NCI-H2107 (cell line): ENCODE data around the gene BHMT.

Source experiments
- DNase-seq: peaks from one replicate; lab custom pipeline; 2025; lab: John Stamatoyannopoulos, UW

The BHMT gene, protein sequence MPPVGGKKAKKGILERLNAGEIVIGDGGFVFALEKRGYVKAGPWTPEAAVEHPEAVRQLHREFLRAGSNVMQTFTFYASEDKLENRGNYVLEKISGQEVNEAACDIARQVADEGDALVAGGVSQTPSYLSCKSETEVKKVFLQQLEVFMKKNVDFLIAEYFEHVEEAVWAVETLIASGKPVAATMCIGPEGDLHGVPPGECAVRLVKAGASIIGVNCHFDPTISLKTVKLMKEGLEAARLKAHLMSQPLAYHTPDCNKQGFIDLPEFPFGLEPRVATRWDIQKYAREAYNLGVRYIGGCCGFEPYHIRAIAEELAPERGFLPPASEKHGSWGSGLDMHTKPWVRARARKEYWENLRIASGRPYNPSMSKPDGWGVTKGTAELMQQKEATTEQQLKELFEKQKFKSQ

DNA sequence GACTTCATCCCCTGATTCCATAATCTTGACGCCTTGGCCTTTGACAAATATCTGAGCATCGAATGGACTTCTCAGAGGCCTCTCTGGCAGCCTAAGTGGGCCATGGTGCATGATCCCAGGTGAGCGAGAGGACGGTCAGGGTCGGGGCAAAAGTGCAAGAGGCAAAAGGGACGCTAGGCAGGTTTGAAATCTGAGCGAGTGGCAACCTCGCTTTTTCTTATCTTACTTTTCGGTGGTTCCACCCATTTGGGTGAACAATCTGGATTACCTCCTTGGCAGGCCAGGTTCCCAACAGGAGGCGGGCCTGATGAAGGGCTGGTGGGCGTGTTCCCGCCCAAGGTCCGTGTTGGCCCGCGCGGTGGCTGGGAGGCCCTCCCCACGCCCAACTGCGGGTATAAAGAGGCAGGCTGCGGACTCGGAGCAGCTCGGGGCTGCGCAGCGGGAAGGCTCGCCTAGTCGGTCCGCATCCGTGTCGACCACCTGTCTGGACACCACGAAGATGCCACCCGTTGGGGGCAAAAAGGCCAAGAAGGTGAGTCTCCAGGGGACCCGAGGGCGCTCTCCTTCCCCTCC is at the start of gene BHMT:
BHMT (plus strand) TSS at position 423 of the 573 bp plus-strand sequence; CDS start at position 500, 77 bp downstream.
- no peak for DNase-seq

DNA sequence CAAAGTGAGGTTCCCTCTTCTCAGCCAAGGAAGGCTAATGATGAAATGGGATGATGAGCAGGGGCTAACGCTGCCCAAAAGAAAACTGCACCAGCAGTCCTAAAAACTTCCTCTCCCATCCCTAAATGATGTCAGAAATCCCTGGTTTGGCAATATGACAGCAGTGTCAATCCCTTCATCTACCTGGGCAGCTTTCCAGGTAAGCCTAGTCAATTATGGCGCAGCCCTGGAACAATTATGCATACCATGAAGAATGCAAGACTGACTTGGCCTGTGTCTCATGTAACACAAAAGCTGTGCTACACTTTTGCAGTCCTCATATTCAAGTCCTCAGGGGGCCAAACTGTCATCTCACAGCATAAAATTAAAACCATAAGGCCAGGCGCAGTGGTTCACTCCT is 49.2 kb upstream of the BHMT start:
- DNase-seq, result no peak

DNA sequence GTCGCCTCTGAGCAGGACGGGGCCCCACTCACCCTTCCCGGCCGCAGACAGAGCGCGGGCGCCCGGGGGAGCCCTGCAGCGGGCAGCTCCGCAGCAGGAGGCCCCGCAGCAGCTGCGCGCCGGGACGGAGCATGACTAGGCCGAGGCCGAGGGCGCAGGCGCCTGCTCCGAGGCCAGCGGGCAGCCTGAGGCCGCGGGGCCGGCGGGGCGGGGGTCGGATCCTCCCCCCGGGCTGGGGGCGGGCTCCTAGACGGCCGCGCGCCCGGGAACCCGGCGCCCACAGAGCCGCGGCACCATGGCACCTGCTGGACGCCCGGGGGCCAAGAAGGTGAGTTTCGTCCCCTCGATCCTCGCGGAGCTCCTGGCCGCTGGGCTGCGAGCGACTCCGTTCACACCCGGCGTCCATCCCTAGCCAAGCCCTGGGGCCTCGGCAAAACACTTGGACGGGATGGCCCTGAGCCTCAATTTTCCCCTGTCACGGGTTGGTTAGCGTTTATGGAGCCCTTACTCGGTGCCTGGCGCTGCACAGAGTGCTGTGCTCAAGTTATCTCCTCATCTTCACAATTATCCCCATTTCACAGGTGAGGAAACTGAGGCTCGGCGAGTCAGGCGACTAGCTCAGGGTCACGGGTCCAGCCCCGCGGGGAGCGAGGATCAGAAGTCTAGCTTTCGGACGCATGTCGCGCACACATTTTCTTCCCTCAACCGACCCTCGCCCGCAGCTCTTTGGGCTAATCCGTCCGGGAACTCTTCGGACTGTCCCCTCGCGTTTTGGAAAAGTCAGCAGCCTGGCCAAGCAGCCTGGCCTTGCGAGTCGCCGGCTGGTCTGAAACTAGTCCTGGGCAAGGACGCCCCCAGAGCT is 41.9 kb upstream of the BHMT start, which contains the start of the genes BHMT2 and DMGDH:
BHMT2 (plus strand) TSS at position 280 of the 862 bp plus-strand sequence; CDS start at position 296, 16 bp downstream.
DMGDH (minus strand) TSS at position 187 of the 862 bp plus-strand sequence; CDS start at position 133, 54 bp downstream.
- no peak for DNase-seq

DNA sequence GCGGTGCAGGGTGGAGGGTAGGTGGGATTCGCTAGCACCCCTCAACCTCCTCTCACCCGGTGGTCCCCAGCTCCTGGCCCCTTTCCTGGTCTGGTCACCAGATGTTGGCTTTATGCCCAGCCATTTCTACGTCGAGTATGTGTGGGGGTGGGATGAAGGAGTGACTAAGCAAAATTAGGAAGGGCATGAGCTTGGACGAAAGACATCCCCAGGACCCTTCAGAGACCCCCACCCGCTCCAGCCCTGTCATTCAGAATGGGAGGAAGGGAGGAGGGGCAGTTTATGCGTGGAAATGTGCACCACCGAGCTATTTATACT is 41.3 kb upstream of the BHMT start:
- DNase-seq, result no peak

DNA sequence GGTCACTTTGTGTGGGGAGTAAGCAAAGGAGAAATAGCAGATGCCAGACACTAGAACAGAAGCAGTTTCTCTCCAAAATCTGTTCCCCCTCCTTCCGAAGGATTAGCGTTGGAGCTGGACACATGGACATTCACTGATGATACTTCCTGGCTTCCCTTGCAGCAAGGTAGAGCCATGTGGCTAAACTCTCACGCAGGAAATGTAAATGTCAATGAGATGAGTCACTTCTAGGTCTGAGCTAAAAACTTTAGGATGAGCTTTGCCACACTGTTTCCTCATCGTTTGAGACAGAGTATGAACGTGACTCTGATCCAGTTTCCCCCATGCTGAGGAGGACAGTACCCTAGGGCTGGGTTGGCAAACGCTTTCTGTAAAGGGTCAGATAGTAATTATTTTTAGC is 37.0 kb upstream of the BHMT start:
- no peak for DNase-seq

DNA sequence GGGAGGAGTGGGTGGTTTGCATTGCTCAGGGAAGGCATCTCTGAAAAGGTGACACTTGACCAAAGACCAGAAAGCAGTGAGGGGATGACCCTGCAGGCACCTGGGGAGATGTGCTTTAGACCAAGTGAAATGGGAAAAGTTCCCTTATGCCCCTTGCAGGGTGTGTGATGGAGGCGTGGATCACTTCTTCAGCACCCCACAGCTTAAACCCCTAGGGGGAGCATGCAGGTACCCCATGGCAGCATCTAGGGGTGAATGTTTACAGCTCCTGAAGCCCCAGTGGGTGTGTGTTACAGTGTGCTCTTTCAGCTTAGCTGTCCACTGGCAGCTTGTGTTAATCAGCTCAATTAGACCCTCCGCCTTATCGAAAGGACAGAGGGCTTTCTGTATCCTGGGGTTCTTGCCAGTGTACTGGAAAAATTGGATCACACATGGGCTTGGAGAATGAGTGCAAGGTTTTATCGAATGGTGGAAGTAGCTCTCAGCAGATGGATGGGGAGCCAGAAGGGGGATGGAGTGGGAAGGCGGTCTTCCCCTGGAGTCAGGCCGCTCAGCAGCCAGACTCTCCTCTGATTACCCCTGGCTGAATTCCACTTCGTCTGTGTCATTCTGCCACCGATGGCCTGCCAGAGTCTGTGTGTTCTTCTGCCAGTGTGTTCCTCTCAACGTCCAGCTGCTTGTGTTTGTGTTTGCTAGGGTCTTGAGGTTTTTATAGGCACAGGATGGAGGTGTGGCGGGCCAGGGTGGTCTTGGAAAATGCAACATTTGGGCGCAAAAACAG is 35.8 kb upstream of the BHMT start:
- DNase-seq, result no peak

DNA sequence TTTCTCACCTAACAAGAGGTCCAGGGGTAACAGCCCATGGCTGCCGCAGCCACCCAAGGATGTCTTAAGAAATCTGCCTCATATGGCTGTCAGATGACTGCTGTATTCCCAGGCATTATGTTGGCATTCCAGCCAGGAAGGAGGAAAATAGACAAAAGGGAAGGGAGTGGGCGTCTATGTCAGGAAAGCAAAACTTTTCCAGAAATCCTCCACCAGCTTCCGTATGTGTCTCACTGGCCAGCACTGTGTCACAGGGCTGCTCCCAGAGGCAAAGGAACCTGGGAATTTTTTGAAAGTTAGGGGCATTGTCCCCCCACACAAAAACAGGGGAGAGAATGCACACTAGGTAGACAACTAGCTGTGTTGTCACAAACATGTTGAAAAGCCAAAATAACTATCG is 34.8 kb upstream of the BHMT start:
- no peak for DNase-seq

DNA sequence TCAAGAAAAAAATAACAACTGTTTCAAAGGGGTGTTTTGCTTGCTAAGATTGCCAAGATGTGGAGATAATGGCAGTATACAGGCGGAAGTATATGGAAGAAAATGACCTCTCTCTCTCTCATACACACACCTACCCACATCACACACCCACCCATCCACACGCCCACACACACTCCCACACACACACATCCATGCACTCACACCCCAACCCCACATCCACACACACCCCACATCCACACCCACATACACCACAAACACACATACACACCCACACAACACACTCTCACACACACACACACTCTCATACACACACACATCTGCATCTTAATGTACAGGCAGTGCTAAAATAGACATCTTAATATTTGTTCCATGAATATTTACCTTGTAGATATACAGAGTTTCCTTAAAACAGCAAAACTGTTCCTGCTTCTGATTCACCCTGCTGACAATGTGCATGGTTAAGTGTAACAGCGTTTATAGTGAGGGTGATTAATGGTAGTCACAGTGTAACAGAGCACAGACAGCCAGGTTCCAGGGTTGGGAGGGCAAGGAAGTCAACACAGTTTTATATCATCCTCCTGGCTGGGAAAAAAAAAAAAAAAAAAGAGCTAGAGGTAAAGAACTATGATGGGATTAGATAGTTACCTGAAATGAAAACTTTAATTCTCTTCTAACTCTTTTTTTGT is 33.8 kb upstream of the BHMT start:
- no peak for DNase-seq

DNA sequence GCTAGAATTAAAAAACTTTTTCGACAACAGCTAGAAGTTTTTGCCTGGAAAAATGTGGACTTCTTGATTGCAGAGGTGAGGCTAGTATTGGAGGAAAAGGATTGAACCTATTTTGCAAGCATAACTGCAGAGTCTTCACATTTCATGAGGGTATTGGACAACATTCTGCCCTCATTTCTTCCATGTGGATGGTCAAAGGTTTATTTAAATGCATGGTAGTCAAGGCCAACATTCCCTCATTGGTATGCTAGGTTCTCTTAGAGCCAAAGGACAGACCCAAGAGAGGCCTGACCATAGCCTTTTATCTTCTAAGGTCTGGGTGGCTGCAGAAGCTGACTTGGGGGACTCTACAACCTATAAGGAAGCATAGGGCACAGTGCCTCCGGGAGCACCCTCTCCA is 30.8 kb upstream of the BHMT start:
- no peak for DNase-seq

DNA sequence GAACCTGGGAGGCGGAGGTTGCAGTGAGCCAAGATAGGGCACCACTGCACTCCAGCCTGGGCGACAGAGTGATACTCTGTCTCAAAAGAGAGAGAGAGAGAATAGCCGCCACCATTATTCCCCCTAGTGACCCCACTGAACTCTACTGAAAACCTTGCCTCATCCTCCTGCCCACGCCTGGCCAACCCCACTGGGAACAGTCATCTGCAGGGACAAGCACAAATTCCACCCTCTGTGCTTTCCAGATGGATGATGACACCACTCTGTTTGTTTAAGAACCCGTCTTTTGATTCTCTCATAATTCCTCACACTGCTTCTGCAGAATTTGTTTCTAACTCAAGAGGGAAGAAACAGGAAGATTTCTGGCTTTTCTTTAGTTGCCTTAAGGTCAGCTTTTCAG is 29.8 kb upstream of the BHMT start:
- DNase-seq, result no peak

DNA sequence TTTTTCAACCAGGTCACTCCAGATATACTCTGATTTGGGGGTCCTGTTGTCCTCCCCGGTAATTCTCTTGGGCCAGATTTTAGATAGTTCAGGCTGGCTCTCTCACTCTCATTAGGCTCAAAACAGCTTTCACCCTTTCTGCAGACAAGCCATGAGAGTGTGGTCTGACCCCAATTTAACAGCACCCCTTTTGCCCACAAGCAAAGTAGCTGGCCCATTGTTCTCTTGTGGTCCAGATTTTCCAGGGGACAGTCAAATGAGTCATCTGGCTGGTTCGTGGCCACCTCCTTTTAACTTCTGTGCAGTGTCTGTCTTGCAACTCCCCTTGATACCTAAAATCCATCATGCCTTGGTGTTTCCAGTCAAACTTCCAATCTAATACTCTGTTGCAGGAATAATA is 25.5 kb upstream of the BHMT start:
- DNase-seq, result no peak

DNA sequence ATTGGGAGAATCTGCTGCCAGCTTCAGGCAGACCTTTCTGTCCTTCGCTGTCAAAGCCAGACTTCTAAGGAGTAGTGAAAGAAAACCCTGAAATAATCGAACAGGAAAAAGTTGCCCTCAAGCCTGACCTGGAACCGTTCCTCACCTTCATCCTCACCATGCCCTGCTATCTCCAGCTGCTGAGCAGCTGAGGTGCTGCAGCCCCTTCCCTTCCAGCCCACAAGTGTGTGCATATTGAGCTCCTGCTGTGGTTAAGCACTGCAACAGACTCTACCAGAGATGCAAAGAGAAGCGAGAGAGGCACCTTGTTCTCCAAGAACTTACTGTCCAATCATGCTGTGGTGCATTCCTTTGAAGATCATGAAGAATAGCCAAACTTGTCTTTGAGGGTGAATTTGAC is 23.1 kb upstream of the BHMT start:
- DNase-seq, result no peak

DNA sequence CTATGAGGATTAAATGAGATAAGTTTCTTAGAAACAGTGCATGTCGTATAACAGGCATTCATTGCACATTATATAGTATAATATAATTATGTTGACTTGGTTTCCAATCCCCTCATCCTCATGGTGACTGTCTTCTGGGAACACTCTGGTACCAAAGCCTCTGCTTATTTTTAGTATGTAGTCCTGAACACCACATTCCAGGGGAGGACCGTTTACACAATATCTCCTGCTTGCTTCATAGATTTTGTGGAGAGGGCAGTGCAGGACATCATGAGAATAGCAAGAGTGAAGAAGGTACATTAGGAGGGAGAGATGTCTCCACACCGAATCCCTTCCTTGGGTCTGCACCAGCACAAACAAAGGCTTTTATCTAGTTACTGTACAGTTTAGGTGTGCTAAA is 20.5 kb upstream of the BHMT start:
- DNase-seq, result no peak

DNA sequence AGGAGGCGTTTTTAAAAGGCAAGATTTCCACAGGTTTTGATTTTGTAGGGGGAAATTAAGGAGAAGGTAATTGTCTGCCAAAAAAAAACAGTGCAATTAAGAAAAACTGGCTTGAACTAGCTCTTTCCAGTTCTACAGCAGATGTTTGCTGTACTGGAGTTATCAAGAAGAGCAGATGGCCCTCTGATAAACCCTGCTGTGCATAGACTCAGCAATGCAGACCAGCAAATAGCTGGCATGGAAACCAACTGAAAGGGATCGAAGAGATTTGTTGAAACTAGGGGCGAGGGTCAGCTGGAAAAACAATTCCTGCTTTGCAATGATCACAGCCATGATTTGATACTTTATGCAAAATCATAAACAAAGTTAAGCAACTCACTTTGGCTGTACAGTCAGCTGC is 17.8 kb upstream of the BHMT start:
- no peak for DNase-seq

DNA sequence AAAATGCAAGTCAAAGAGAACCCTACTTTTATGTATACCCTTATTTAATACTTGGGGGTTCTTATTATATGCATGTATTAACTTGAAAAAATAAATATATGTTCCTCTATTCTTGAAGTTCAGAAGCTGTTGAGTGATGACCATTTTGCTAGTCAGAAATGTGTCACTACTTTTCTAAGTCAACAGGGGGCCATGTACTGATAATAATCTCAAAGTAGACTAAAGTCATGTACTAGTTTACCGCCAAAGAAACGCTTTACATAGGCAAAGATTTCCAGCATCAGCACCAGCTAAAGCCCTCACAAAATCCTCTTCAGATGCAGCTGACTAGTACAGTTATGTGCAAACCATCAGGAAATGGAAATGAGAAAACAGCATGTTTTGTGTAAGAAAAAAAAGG is 5.7 kb upstream of the BHMT start:
- DNase-seq, result no peak

DNA sequence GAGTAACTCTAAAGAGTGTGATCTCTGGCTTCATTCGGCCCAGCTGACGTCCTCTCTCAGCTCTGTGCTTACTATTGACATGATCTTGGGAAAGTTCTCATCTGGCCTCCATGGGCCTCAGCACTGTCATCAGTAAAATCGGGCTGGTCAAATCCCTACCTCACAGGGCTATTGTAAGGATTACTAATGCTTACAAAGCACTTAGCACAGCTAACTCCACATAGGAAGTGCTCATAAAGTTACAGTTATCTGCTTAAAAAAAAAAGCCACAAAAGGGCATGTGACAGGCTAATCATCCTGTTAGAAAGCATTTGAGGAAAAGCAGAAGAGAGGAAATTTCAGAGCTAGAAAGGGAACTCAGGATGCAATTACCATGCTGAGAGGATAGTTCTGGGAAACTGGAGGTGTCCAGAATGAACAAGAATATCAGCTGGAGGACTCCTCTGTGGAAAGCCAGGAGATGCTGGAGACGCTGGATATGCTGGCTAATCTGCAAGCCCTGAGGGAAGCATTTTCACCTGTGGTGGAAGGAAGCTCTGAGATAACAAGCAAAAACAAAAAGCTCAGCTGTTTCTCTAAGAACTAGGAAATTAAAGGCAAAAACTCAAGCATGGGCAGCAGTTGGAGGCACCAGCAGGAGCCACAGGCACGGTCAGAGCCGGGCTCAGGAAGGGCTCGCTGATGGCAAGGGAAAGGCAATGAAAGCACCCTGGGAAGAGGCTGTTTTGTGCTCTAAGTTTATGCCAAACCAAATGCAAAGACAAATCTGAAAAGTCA is 4.4 kb upstream of the BHMT start:
- no peak for DNase-seq

DNA sequence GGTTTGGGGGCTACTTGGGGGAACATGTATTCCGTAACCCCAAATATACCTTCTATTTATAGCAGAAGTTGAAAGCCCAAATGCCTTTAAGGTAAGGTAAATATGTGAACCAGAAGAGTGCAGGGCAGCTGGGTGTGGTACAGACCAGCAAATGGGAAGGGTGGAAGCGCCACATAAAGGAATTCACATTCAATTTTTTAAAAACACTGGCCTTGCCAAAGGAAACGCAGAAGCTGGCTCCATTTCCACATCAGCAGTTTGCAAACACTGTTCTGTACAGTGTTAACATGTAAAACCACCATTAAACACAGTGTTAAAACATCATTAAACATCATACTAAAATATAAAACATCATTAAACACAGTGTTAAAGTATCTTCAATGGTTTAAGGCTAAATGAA is 3.5 kb upstream of the BHMT start:
- no peak for DNase-seq

DNA sequence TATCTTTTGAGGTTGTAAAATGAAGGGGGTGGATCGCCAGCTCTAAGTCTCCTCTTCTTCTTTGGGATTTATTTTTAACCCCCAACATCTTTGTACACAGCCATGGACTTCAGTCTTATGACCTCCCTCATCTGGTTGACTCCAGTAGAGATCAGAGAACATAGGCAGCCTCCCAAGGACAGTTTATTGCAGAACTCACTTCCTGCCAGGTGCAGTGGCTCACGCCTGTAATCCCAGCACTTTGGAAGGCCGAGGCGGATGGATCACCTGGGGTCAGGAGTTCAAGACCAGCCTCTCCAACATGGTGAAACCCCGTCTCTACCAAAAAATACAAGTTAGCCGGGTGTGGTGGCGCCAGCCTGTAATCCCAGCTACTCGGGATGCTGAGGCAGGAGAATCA is 2.8 kb upstream of the BHMT start:
- DNase-seq, result no peak

DNA sequence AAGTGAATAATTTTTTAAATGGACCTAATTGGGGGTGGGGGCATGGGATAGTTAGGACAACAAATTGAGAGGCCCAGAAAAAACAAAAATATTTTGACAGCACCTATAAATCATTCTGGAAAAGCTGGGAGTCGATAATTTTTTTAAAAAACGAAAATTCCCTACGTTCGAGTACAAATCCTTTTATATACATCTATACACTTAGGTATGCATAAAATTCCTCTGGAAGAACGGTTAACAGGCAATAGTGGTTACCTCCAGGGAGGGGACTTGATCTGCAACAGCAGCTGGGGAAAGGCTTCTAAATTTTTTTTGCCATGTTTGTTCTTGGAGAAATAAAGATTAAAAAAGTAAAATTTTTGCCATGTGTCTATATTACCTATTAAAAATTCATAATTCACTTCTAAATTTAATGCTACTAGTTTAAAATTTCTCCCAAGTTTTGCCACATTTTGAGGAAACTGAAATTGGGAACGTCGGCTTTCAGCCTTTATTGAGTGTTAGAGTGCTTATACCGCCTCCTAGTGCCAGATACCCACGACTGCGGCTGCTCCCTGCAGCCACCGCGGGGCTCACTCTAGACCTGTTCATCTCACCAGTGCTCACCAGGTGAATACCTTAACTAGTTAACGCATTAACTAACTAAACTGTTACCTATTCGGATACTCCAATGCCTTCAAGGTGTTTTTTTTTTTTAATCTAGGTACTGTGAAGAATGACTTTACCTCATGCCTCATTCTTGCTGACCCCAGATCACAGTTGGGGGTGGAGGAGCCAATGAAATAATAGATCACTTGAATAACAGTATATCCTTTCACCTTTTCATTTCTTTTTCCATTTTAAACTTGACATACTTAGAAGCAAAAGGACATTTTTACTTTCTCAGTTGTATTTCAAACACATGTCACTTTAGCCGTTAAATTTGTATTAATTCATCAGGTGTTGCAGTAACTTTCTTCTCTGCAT is 1.8 kb upstream of the BHMT start:
- no peak for DNase-seq
